ENCODE results near the gene ZFPM1.

GRCh38 chr16:88423448-88423850 lies 29.6 kb upstream of the ZFPM1 start:
- TF ChIP-seq CTCF (IDR thresholded peaks at IDR 0.05 in 8 of 11, conservative IDR thresholded peaks at IDR 0.05 in 3 of 11) (no peak), POLR2A (IDR thresholded peaks at IDR 0.05) (no peak)
